ENCODE results near the gene PICK1. TPM values are rescaled to one million over a fixed set of nuclear protein-coding genes. Genes with fewer than 3 reads are reported as not detected.

PICK1 gene
- total RNA-seq, 1 experiment from 2014 or later: 21.3 TPM

DNA sequence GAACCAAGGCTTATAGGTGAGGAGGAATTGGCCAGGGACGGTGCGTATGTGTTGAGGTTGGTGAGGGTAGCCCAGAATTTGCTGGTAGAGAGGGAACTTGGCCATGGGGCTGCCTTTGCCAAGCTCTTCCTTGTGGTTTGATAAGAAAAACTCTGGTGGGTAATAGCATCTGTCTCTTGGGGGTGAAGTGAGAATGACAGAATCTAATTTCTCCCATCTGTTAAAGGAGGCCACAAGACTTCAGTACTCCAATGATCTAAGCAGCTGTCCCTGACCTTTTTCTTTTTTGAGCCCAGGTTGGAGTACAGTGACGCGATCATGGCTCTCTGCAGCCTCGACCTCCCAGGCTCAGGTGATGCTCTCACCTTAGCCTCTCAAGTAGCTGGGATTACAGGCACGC, 36.0 kb upstream of the PICK1 start:
- Histone ChIP-seq H3K27me3 (ENCODE audit: control insufficient read depth, insufficient read depth, low read length) (no peaks in the 10 kb centered on the region), H3K4me3 (ENCODE audit: low read depth in 2 of 2, low read length in 2 of 2) (no peak overlapping the region), H3K4me1 (ENCODE audit: control insufficient read depth, insufficient read depth, low read length) (no peaks in the 10 kb centered on the region), H3K27ac (ENCODE audit: low read length) (no peak overlapping the region), H3K36me3 (ENCODE audit: control insufficient read depth, insufficient read depth, low read length) (no peaks in the 10 kb centered on the region), H3K9me3 (ENCODE audit: control insufficient read depth, insufficient read depth, low read depth, low read length) (no peaks in the 10 kb centered on the region)
- DNase-seq (ENCODE audit: low read depth, low spot score) (no peak), ATAC-seq (no peak)
- intact Hi-C loops (cut with micrococcal nuclease; ENCODE audit: unreplicated experiment): no loop called here
- no TSS peak for BruUV-seq (replicated peaks)
- ChIA-PET POLR2A (no interaction called here), CTCF (no interaction called here)
- TF ChIP-seq, protein P1, sequence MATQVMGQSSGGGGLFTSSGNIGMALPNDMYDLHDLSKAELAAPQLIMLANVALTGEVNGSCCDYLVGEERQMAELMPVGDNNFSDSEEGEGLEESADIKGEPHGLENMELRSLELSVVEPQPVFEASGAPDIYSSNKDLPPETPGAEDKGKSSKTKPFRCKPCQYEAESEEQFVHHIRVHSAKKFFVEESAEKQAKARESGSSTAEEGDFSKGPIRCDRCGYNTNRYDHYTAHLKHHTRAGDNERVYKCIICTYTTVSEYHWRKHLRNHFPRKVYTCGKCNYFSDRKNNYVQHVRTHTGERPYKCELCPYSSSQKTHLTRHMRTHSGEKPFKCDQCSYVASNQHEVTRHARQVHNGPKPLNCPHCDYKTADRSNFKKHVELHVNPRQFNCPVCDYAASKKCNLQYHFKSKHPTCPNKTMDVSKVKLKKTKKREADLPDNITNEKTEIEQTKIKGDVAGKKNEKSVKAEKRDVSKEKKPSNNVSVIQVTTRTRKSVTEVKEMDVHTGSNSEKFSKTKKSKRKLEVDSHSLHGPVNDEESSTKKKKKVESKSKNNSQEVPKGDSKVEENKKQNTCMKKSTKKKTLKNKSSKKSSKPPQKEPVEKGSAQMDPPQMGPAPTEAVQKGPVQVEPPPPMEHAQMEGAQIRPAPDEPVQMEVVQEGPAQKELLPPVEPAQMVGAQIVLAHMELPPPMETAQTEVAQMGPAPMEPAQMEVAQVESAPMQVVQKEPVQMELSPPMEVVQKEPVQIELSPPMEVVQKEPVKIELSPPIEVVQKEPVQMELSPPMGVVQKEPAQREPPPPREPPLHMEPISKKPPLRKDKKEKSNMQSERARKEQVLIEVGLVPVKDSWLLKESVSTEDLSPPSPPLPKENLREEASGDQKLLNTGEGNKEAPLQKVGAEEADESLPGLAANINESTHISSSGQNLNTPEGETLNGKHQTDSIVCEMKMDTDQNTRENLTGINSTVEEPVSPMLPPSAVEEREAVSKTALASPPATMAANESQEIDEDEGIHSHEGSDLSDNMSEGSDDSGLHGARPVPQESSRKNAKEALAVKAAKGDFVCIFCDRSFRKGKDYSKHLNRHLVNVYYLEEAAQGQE (IDR thresholded peaks at IDR 0.05; ENCODE audit: insufficient read depth in 1 of 2, low read depth in 2 of 2, low read length in 1 of 2): no peak
- no peak for TF ChIP-seq TCF7L2 (IDR thresholded peaks at IDR 0.05; ENCODE audit: low read depth, low read length)
- TF ChIP-seq POLR2AphosphoS5 (IDR thresholded peaks at IDR 0.05; ENCODE audit: low read depth, low read length): no peak
- no peak for TF ChIP-seq CTCF (IDR thresholded peaks at IDR 0.05)
- no peak for TF ChIP-seq SIN3A (IDR thresholded peaks at IDR 0.05; ENCODE audit: borderline replicate concordance, insufficient read depth, low read depth, low read length)
- in situ Hi-C loops (cut with HindIII; ENCODE audit: low pct_unique_long_range_greater_than_20kb, low sequenced_read_pairs): no loop called here

GRCh38 chr22:38023045-38023444, 34.2 kb upstream of the PICK1 start:
- ChIA-PET CTCF (no interaction called here), POLR2A (no interaction called here)
- TF ChIP-seq CTCF (IDR thresholded peaks at IDR 0.05): no peak
- TF ChIP-seq TCF7L2 (IDR thresholded peaks at IDR 0.05; ENCODE audit: low read depth, low read length): no peak
- TF ChIP-seq, protein P1 (IDR thresholded peaks at IDR 0.05; ENCODE audit: insufficient read depth in 1 of 2, low read depth in 2 of 2, low read length in 1 of 2): no peak
- no peak for TF ChIP-seq POLR2AphosphoS5 (IDR thresholded peaks at IDR 0.05; ENCODE audit: low read depth, low read length)
- no peak for TF ChIP-seq SIN3A (IDR thresholded peaks at IDR 0.05; ENCODE audit: borderline replicate concordance, insufficient read depth, low read depth, low read length)
- in situ Hi-C loops (cut with HindIII; ENCODE audit: low pct_unique_long_range_greater_than_20kb, low sequenced_read_pairs): no loop called here
- DNase-seq (ENCODE audit: low read depth, low spot score): no peak
- no peaks in the 10 kb centered on the region for H3K4me1 ChIP-seq (ENCODE audit: control insufficient read depth, insufficient read depth, low read length)
- H3K4me3 ChIP-seq (ENCODE audit: low read depth in 2 of 2, low read length in 2 of 2): no peak overlapping the region
- BruUV-seq (replicated peaks): no TSS peak
- H3K9me3 ChIP-seq (ENCODE audit: control insufficient read depth, insufficient read depth, low read depth, low read length): no peaks in the 10 kb centered on the region
- H3K27me3 ChIP-seq (ENCODE audit: control insufficient read depth, insufficient read depth, low read length): no peaks in the 10 kb centered on the region
- intact Hi-C loops (cut with micrococcal nuclease; ENCODE audit: unreplicated experiment): no loop called here
- no peak overlapping the region for H3K27ac ChIP-seq (ENCODE audit: low read length)
- no peak for ATAC-seq
- no peaks in the 10 kb centered on the region for H3K36me3 ChIP-seq (ENCODE audit: control insufficient read depth, insufficient read depth, low read length)
